ENCODE results near the gene OVOL1. TPM values are rescaled to one million over a fixed set of nuclear protein-coding genes. Genes with fewer than 3 reads are reported as not detected.

The OVOL1 gene
- total RNA-seq, 4 donors from 2014 or later: not detected

DNA sequence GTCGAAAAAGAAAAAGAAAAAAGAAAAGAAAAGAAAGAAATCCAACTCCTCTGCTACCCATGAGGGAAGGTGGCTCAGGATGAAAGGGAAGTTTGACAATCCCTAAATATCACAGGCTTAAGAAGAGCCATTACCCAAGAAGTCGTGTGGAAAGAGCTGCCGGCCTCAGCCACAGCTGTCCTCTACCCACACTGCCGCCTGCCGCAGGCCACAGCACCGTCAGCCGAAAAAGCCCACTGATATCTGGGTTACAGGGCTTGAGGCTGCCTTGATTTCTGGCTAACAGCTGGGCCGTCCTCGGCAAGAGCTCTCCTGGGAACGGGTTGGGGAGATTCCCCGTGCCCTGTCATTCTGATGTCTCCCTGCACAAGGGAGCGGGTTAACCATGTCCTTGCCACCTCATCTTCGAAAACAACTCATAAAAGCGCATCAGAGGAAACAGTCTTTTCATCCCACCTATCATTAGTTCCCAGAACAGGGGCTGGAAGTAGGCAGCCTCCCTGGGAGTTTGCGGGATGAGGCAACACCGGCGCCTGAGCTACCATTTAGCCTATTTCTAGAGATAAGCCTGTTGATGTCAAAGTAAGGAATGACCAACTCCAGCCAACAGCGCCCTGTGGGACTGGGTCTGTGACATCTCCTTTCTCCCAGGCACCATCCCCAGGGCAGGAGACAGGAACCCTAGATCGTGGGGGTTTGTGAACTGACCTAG, 25.1 kb downstream of the OVOL1 start:
- TF ChIP-seq EP300 (IDR thresholded peaks at IDR 0.05) (no peak), POLR2AphosphoS5 (IDR thresholded peaks at IDR 0.05) (no peak), POLR2A (IDR thresholded peaks at IDR 0.05; ENCODE audit: low read depth) (no peak)
- TF ChIP-seq, protein P1, sequence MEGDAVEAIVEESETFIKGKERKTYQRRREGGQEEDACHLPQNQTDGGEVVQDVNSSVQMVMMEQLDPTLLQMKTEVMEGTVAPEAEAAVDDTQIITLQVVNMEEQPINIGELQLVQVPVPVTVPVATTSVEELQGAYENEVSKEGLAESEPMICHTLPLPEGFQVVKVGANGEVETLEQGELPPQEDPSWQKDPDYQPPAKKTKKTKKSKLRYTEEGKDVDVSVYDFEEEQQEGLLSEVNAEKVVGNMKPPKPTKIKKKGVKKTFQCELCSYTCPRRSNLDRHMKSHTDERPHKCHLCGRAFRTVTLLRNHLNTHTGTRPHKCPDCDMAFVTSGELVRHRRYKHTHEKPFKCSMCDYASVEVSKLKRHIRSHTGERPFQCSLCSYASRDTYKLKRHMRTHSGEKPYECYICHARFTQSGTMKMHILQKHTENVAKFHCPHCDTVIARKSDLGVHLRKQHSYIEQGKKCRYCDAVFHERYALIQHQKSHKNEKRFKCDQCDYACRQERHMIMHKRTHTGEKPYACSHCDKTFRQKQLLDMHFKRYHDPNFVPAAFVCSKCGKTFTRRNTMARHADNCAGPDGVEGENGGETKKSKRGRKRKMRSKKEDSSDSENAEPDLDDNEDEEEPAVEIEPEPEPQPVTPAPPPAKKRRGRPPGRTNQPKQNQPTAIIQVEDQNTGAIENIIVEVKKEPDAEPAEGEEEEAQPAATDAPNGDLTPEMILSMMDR (IDR thresholded peaks at IDR 0.05): no peak
- H3K9me3 ChIP-seq: no peaks in the 10 kb centered on the region
- peaks cover 0 to 5% (median 0%) of the 10 kb centered on the region in 4 donors for H3K36me3 ChIP-seq
- no peaks in the 10 kb centered on the region for H3K27me3 ChIP-seq
- H3K4me1 ChIP-seq: peaks cover 0 to 13% (median 5%) of the 10 kb centered on the region in 4 donors
- no peak overlapping the region for H3K4me3 ChIP-seq
- intact Hi-C loops (cut with DNase I): loop anchor here (10.0 kb wide), 1 partner anchor 187 kb away; no protein-coding TSS in a partner anchor
- no peak overlapping the region for H3K27ac ChIP-seq (replicated peaks in 1 of 4)
- DNase-seq (ENCODE audit: extremely low spot score): no peak
- WGBS: 65% methylated on average over 18 of the region's 19 CpGs

DNA sequence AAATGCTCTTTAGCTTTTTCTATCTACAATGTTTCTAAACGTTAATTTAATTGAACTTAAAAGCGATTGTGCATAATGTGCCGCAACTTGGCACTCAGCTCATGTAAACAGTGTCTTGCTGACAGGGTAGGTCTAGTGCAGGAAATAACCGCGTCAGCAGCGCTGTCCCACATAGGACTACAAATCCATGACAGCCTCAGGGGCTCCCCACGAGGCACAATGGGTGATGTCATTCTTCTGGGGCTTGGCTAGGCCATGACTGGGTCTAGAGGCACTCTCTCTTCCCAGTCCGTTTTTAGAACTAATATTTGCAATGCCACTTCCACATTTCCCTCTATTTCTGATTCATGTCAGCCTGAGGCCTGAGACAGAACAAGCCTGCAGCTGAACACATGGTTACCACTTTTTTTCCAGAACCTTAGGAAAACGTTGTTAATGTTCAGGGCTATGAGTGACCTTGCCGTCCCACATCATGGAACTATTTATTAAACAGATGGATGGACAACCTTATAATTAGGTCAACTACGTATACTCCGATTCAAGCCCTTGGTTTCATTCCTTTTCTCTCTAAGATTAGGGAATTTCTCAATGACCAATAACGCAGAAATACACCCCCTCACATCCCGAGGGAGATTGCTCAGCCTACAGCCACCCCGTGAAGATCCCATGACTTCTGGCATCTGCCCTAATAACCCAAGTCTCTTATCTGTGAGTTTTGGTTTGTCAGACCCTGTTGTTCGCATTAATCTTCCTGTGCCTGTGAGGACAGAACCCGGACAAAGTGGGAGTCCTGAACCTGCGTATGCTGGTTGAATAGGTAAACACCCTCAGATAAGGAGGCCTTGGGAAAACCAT, 27.5 kb downstream of the OVOL1 start:
- Histone ChIP-seq H3K4me3 (no peak overlapping the region), H3K9me3 (no peaks in the 10 kb centered on the region), H3K27ac (replicated peaks in 1 of 4) (no peak overlapping the region), H3K27me3 (no peaks in the 10 kb centered on the region), H3K4me1 (peaks cover 4 to 24% (median 15%) of the 10 kb centered on the region in 4 donors), H3K36me3 (peaks cover 0 to 5% (median 0%) of the 10 kb centered on the region in 4 donors)
- intact Hi-C loops (cut with DNase I): loop anchor here (10.0 kb wide), 1 partner anchor 190 kb away; no protein-coding TSS in a partner anchor
- TF ChIP-seq POLR2AphosphoS5 (IDR thresholded peaks at IDR 0.05): no peak
- no peak for TF ChIP-seq EP300 (IDR thresholded peaks at IDR 0.05)
- TF ChIP-seq, protein P1 (IDR thresholded peaks at IDR 0.05): no peak
- TF ChIP-seq POLR2A (IDR thresholded peaks at IDR 0.05; ENCODE audit: low read depth): no peak
- DNase-seq (ENCODE audit: extremely low spot score): no peak
- 74% methylated on average over 18 of the region's 18 CpGs for WGBS

DNA sequence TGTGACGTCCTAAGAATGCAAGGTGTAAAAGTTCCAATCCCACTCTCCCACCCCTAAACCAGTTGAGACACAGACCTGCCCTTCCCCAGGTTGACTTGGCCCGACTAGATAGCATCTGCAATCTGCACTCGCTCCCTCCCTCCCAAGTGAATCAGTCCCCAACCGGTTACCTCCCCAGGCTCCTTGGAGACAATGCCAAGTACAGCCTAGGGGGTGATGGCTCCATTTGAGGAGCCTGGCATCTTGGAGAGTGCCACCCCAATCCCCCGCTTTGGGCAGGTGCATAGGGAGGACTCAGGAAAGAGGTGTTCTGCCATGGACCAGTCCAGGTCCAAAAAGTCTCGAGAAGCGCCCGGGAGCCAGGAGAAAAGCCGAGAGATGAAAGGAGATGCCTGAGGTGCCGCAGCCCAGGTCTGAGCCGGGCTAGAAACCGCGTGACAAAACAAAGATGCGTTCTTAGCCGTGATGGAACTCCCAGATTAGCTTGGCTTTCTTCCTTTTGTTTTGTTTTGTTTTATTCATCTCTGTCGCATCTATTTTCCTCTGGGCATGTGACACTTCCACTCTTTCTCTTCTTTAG, 28.2 kb downstream of the OVOL1 start:
- intact Hi-C loops (cut with DNase I): loop anchor here (10.0 kb wide), 1 partner anchor 190 kb away; no protein-coding TSS in a partner anchor
- Histone ChIP-seq H3K27me3 (no peaks in the 10 kb centered on the region), H3K9me3 (no peaks in the 10 kb centered on the region), H3K27ac (replicated peaks in 1 of 4) (no peak overlapping the region), H3K4me3 (no peak overlapping the region), H3K4me1 (peaks cover 4 to 24% (median 15%) of the 10 kb centered on the region in 4 donors), H3K36me3 (peaks cover 0 to 5% (median 0%) of the 10 kb centered on the region in 4 donors)
- no peak for TF ChIP-seq POLR2A (IDR thresholded peaks at IDR 0.05; ENCODE audit: low read depth)
- no peak for TF ChIP-seq POLR2AphosphoS5 (IDR thresholded peaks at IDR 0.05)
- TF ChIP-seq, protein P1 (IDR thresholded peaks at IDR 0.05): no peak
- no peak for TF ChIP-seq EP300 (IDR thresholded peaks at IDR 0.05)
- WGBS: 88% methylated on average over 16 of the region's 16 CpGs
- DNase-seq (ENCODE audit: extremely low spot score): no peak

DNA sequence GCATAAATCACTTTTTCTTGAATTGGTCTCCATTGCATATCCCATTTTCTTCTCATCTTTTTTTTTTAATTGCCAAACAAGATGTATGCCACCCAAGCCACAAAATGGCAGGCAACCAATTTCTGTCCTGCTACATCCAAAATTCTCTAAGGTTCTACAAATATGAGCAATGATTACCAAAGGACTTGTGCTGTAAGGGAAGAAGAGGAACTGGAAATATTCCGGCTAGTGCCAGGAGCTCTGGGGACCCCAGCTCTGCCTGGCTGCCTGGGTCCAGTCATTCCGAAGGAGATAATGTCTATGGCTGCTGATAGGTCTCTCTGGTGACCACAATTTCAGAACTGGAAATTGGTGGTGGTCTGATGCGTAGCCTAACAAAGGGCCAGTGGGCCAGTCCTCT, 29.8 kb downstream of the OVOL1 start:
- no peak for DNase-seq (ENCODE audit: extremely low spot score)
- H3K36me3 ChIP-seq: peaks cover 0 to 5% (median 0%) of the 10 kb centered on the region in 4 donors
- H3K4me1 ChIP-seq: peaks cover 4 to 24% (median 15%) of the 10 kb centered on the region in 4 donors
- H3K9me3 ChIP-seq: no peaks in the 10 kb centered on the region
- peak overlapping the region in 1 of 4 donors; percentile 62 for H3K4me3 ChIP-seq
- 97% methylated on average over 3 of the region's 3 CpGs for WGBS
- H3K27me3 ChIP-seq: no peaks in the 10 kb centered on the region
- TF ChIP-seq EP300 (IDR thresholded peaks at IDR 0.05) (no peak), POLR2A (IDR thresholded peaks at IDR 0.05; ENCODE audit: low read depth) (no peak), POLR2AphosphoS5 (IDR thresholded peaks at IDR 0.05) (no peak)
- TF ChIP-seq, protein P1 (IDR thresholded peaks at IDR 0.05): no peak
- intact Hi-C loops (cut with DNase I): loop anchor here (2.0 to 10.0 kb wide), 2 partner anchors 36 to 192 kb away; partner anchors contain the start of gene AP5B1
- no peak overlapping the region for H3K27ac ChIP-seq (replicated peaks in 1 of 4)

Measured in esophagus muscularis mucosa (tissue), 4 donors.